Measurements from ENCODE around the gene NECTIN4.
"Not testable (repeated sequence)": the region's sequence is repeated elsewhere in the genome, so short reads cannot be mapped to it uniquely, and the experiment has no call there.

The NECTIN4 gene

DNA sequence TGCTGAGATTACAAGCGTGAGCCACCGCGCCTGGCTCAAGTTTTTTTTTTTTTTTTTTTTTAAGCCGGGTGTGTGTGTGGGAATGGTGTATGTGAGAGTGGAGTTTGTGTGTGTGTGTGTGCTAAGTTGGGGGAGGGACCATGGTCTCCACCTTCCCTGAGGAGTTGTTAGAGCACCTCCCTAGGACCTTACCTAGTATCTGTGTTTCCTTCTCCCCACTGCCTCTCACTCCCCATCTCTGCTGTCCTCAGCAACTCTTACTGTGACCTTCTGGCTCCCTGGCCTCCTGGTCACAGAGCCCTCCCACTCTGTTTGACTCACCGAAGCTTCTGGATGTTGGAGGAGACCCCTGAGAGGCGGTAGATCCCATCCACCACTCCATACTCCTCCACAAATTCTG lies 30.1 kb downstream of the NECTIN4 start:
- no peak for DNase-seq (ENCODE audit: low spot score)

DNA sequence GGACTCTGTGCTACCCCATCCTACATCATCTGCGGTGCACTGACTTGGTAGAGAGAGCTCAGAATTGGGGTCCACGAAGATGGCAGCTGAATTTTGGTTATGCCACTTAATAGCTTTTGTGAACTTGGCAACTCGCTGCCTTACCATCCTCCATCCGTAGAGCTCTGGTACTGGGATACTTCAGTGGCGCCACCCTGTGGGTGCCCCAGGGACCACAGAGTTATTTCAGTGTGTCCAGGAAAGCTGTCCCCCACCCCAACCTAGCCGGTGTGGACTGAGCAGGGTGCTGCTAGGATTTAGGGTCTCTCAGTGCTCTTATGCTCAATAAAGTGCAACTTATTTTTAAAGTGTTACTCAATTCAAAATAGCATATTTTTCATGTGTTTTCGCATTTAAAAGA lies 34.6 kb downstream of the NECTIN4 start:
- no peak for DNase-seq (ENCODE audit: low spot score)

DNA sequence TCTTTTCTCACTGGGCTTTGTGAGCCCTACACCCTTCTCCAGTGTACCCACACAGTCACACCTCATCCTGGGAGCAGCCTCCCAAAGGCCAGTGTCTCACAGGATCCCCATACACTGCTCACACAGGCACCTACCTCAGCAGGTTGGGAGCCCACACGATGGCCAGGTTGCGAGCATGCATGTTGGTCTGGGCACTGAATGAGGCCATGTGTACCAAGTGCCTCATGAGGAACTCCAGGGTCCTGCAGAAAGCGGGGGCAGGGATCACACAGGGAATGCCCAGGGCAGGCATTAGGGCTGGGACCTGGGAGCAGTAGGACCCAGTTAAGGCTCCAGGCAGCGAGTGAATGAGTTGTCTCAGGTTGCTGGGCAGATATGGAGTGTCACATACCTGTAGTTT lies 35.1 kb downstream of the NECTIN4 start:
- DNase-seq (ENCODE audit: low spot score): no peak

DNA sequence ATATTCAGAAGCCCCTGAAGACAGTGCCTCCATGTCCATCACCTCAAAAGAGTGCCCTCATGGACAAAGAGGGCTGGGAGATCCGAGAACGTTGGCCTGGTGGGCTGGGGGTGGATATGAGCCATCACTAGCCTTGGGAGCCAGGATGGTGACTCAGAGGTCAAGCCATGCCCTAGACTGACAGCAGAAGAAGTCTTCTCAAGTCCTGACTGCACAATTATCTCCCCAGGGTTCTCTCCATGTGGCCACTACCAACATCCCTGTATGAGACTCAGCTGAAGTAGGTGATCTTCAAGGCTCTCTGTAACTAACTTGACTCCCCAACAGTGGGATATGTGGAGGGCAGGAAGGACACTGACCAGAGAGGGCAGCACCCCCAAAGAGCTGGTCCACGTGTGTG lies 36.5 kb downstream of the NECTIN4 start:
- no peak for DNase-seq (ENCODE audit: low spot score)

DNA sequence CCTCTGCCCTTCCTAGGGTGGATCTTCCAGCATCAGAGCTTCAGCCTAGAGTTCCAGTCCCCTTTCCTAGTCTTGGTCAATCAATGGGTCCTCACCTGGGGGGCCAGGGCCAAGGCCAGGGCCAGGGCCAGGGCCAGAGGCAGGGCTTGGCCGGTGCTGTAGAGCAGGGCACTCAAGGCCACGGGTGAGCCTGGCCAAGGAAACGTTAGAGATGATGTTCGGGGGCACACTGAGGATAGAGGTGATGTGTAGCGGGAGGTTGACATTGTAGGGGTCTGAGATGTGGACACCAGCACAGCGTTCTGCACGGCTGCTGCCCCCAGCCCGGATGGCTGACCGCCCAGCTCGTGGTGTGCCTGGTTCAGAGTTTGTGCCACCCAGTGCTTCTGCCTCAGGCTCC lies 38.1 kb downstream of the NECTIN4 start:
- DNase-seq (ENCODE audit: low spot score): no peak

DNA sequence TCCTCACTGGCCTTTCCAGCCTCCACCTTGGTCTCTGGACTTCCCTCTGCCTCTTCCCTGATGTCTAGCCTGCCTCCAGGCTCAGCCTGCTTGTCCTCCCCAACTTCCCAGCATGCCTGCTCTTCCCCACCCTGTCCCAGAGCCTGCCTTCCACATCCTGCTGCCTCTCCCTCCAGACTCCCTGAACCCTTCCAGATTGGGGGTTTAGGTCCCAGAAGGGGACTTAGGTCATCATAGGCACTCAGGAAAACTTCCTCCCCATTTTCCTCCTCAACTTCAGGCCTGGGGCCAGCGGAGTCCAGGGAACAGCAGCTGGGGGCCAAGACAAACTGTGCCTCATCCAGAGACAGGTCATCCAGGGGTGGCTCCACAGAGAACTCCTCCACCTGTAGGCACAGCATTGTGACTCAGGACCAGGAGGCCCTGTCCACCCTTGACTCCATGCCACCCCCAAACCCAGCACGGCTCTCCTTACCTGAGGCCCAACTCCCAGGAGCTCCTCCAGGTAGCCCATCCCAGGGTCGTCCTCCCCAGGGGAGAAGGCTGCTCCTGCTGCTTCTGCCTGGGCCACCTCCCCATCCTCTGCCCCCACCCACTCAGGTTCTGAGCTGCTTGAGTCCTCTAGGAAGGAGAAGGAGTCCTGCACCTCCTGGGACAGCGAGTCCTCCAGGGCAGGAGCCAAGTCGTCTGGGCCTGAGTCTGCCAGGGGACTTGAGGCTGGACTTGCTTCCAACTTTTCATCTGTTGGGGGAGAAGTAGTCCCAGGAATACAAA lies 40.2 kb downstream of the NECTIN4 start:
- DNase-seq (ENCODE audit: low spot score): no peak

DNA sequence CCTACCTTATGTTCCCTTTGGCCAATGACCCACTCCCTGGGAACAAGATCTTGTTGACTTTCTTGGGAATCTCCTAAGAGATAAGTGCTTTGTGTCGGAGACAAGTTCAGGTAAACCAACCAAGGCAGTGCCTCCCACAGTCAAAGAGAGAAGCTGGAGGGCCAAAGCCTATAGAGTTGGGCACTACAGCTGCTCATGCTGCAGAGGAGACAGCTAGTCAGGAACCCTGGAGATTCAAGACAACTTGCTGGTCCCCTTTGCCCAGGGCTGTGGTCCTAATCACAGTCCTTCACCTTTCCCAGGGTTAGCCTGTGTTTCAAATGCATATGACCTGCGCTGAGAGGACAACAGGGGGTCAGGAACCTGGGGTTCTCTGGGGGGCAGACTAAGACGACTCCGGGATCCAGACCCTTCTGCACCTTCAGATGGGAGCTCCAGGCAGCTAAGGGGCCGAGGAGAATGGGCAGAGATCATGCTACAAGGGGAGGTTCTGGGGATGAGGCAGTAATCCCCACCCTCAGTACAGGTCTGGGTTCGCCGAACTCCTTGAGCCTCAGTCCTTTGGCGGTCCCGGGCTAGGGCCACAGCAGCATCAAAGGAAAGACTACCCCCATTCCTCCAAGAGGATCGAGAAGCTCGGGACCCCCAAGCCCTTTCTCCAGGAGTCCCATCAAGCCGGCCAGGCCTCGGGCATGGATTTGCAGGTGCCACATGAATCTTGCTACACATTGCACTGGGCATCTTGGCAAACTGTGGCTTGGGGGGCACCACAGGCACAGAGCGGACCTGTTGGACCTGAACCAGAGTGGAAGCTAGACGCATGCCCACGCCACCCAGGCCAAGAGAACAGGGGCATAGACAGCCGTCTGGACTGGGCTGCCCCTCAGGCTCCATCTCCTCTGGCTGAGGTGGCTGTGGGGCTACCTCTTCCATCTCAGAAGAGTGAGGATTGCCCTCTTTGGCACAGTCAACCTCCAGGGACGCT lies 41.6 kb downstream of the NECTIN4 start:
- no peak for DNase-seq (ENCODE audit: low spot score)

DNA sequence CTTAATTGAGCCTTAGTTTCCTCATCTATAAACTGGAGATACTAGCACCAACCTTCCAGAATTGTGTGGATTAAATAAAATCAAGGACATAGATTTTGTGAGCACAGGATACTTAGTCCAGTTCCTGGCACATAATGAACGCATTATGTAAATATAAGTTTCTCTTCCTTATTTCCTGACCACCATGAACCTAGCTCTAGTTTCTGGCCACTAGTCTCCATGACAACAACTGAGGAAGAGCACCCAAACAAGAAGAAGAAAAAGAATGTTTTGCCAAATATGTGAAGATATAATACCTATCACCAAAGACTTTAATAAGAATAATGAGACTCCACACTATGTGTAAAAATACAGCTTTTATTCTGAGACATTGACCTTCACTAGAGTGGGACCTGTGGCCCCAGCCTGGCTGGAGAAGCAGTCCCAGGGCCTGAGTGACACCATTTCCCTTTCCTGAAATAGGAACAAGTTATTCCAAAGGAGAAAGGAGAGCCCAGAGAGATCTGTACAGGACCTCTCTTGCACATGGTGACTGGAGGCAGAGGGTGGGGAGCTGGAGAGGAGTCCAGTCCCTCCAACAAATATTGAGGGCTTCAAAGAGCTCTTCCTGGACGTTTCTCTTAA lies 42.6 kb downstream of the NECTIN4 start:
- no peak for DNase-seq (ENCODE audit: low spot score)

DNA sequence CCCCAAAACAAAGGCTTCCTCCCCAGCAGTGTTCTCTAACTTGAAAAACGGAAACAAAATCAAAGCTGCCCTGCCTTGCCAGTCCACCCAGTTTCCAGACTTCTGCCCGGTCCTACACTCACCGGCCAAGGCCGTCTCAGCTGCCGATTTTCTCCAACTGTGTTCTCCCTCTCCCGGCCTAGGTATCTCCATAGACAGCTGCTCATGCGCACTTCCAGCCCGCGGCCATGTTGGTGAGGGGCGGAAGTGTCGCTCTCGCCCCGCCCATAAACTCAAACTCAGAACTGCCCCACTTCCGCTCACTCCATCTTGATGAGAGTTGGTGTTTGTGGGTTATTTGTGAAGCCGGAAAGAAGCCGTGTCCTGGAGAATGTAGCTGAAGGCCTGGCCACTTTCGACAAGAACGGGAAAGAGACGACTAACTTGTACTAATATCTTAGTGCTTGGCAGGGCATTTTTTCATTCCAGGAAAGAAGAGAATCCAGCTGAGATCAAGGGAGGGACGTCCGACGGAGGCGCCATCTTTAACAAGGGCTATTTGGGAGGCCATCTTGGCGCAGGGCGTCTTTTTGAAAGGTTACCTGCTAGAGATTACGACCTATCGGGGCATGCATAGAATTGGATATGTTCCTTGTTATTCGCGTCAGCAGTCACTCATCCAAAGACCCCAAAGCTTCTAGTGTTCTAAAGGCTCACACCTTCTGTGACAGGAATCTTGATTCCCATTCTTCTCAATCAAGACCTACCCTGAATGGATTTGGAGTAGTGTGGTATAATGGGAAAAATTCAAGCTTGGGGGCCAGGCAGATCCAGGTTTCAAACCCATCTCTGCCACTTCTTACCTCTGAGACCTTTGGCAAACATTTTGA lies 43.4 kb downstream of the NECTIN4 start, which contains the start of gene USF1:
Gene USF1, minus strand, starts transcription at position 242 of the 869 bp plus-strand sequence. CDS start 2,702 bp downstream, outside the sequence.
- peak; percentile 96 for DNase-seq (ENCODE audit: low spot score)

DNA sequence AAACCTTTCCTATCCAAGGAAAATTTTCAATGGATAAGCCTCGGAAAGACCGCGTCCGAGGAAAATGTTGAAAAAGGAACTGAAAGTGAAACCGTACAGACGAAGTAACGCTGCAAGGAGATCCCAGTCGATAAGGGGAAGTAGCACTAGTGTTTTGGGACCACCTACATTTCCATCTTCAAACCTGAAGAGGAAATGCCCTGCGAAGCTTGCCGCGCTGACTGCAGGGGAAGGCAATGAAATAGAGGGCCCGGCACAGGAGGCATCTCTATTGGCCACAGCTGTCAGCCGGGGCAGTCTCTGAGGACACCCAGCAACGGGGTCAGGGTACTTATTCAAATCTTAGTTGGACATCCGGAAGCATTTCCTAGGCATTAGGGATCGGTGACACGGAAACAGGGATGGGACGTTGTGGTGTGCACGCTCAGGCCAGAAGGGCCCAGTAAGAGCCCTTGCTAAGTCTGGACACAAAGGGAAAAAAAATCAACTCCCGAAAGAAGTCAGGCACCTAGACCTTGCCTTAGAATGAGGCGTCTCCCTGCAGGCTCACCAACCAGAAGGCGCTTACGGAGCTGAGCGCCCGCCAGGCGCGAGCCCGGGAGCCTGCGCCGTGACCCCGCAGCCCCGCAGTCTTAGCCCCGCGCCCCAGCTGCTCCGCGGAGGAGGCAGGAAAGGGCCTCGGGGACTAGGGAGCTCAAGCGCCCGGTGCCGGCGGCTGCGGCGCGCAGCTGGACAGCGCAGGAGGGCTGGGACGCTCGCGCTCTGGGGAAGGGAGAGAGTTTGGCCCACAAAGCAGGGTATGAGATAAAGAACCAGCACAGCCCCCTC lies 44.2 kb downstream of the NECTIN4 start:
- peak; percentile 76 for DNase-seq (ENCODE audit: low spot score)

DNA sequence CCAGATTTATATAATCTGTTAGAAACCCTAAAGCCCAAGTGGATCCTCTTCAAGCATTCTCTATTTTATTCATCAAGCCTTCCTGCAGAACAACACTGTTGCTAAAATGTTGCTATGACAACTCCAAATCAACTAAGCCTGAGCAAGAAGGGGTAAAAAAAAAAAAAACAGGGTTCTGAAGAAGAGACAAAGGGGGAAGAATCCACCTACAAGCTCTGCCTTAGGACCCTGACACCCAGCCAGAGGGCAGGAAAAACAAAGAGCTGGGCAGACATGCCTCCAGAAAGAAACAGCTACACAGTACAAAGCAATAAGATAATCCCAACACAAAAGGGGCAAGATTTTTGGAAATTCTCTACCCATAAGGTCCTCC lies 44.8 kb downstream of the NECTIN4 start:
- DNase-seq (ENCODE audit: low spot score): no peak

DNA sequence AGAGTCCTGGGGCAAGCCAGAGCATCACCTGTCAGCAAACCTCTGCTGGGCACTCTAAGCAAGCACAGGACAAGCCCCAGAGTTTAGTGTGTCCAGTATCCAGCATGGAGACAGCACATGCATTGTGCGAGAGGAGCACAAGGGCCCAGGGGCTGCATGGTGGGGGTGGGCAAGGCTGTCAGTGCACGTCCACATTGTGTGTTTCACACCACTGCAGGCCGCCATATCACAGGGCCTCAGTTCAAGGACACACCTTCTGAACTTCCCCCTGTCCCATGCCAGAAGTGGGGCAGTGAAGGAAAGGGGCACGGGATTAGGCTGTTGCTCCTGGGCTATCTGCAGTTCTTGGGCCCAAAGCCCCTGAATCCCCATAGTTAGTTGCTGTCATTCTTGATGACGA lies 49.8 kb downstream of the NECTIN4 start:
- no peak for DNase-seq (ENCODE audit: low spot score)

DNA sequence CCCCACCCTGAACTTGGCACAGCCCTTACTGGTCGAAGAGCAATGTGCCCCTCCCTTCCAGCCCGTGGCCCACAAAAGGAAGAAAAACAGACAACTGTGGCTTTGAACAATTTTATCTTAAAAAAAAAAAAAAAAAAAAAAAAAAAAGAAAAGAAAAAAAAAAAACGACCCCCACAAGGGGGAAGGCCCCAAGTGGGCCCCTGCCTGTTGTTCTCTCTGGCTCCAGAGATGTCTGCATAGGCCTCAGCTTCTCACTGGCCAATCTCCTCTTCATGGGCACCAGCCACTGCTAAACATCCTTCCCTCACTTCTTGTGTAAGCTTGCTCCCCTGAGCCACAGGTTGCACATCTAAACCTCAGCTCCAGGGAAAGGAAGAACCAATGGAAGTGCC lies 50.2 kb downstream of the NECTIN4 start:
- no peak for DNase-seq (ENCODE audit: low spot score)

DNA sequence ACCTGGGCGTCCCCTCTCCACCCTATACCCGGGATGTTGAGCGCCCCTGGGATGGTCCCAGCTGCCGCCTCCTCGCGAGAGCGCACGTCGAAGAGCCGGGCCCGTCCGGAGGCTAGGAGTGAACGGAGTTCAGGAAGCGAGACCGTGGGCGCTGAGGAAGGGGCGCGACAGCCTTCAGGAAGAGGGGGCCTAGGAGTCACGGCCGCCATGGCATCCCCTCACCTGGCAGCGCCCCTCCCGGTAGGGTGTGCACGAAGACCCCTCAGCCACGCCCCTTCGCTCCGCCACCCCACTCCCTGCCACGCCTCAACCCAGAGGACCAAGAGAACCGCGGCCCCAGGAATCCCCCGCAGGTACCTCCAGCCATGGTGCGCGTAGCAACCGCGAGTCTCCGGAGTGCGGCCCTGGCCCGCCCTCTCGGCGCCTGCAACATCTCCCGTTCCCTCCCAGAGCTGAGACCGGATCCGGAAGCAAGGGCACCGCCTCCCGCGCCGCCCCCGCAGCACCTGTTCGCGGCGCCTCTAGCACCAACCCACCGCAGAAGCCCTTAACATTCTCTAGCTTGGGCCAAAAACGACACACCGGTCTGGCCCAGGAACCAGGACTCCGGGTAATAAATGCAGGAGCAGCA lies 50.7 kb downstream of the NECTIN4 start, which contains the start of gene TSTD1:
Gene TSTD1, minus strand, starts transcription at position 442 of the 631 bp plus-strand sequence. Its CDS starts 75 bp downstream, at position 367.
- no peak for DNase-seq (ENCODE audit: low spot score)

DNA sequence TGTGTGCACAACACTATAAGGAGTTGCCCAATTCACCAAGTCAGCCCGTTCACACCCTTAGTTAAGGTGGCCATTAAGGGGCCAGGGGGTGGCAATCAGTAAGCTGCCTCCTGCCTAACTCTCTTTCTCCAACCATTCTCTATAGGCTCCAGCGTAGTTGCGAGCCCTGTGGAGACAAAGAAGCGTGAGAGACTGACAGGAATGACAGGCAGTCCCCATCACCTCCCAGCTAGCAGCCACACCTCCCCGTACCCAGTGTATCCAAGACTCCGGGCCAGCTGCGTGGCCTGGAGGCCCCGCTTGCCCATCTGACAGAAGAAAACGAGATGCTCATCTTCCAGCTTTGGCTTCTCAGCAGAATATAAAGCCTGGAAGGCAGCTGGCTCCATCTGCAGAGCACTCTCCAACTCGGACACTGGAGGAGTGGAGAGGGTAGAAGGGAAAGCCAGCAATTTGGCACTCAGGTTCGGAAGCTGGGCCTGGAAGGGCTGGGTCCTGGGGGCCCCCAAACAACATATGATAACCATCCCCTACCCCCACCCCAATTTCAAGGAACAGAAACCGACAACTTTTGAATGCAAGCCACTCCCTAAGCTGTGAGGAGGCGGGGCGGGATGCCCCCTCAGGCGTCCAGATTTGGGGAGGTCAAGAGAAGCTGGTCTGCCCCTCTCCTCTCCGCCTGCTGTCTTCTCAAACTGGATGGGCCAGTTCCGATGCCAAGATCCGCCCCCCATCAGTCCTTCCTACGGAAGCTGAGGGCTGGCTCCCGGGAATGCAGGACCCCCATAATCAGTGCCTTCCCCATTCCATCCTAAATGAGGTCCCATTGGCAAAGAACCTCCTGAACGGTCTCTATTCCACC lies 51.5 kb downstream of the NECTIN4 start:
- no peak for DNase-seq (ENCODE audit: low spot score)

DNA sequence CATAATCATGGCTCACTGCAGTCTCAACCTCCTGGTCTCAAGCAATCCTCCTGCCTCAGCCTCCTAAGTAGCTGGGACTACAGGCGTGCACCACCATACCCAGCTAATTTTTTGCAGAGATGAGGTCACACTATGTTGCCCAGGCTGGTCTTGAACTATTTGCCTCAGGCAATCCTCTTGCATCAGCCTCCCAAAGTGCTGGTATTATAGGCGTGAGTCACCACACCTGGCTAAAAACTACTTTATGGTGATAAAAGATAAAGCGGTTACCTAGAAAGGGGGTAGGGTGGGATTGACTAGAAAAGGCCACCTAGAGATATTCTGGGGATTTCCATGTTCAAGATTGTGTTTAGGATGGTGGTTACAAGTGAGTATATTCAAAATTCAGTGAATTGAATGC lies 55.6 kb downstream of the NECTIN4 start:
- DNase-seq (ENCODE audit: low spot score): no peak

DNA sequence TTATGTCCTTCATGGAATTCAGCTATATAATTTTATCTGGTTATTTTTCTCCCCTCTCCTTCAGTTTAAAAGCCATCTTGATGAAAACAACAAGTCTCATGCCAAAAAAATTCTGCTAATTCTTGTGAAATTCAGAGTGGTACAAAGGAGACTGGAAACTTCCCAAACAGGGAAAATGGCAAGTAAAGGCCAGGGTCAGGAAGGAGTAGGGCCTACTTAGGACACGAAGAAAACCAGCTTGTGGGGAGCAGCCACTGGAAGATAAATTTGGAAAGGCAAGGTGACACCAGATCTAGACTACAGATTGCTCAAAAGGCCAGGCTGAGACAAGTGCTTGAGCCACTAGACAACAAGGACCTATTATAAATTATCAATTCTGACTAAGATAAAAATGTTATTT lies 56.9 kb downstream of the NECTIN4 start:
- no peak for DNase-seq (ENCODE audit: low spot score)

DNA sequence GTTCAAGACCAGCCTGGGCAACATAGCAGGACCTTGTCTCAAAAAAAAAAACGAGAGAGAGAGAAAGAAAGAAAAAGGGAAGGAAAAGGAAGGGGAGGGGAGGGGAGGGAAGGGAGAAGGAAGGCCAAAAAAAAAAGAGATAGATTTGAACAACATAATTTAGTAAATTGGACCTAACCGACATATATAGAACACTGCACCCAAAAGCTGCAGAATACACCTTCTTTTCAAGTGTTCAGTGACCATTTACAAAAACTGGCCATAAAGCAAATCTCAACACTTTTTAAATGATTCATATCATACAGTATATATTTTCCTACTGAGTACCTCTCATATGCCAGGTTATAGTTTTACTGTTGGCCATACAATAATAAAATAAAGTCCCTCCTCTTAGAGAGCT lies 57.5 kb downstream of the NECTIN4 start:
- DNase-seq (ENCODE audit: low spot score): no peak

DNA sequence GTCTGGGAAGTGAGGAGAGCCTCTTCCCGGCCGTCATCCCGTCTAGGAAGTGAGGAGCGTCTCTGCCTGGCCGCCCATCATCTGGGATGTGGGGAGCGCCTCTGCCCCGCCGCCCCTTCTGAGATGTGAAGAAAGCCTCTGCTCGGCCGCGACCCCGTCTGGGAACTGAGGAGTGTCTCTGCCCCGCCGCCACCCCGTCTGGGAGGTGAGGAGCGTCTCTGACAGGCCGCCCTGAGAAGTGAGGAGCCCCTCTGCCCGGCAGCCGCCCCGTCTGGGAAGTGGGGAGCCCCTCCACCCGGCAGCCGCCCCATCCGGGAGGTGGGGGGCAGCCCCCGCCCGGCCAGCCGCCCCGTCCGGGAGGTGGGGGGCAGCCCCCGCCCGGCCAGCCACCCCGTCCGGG lies 59.9 kb downstream of the NECTIN4 start:
- not testable (repeated sequence) for DNase-seq (ENCODE audit: low spot score)
